Spleen (tissue), 11 donors: ENCODE measurements around the gene ADD1. TPM values are rescaled to one million over a fixed set of nuclear protein-coding genes. Genes with fewer than 3 reads are reported as not detected.
A peak's percentile ranks its signal among the peaks of the same experiment; 100 is the strongest.

Source experiments
- DNase-seq: peaks from one replicate; pipeline ENCODE4 v3.0.0-alpha.2; 2020
- H3K27ac ChIP-seq, 8 donors: fragments of 200-600 bp; sonication (generic) in 7 of 8; 1 replicate in 4 of 8; 2 replicates in 4 of 8; pipeline versions ENCODE4 v1.5.0 to v1.8.0; 2016 to 2021; ENCODE audit warnings: inconsistent platforms in 4 of 8, mild to moderate bottlenecking in 4 of 8, moderate library complexity in 1 of 8
- H3K27me3 ChIP-seq, 7 donors: fragments of 200-600 bp; sonication (generic) in 6 of 7; replicated peaks in 1 of 7; 1 replicate in 4 of 7; 2 replicates in 3 of 7; pipeline versions ENCODE4 v1.5.0 to v1.8.0; 2016 to 2021; ENCODE audit warnings: inconsistent platforms in 3 of 7, mild to moderate bottlenecking in 1 of 7
- H3K36me3 ChIP-seq, 6 donors: fragments of 200-600 bp; sonication (generic) in 5 of 6; 1 replicate in 4 of 6; 2 replicates in 2 of 6; pipeline versions ENCODE4 v1.5.0 to v1.8.0; 2016 to 2021; ENCODE audit warnings: inconsistent platforms in 2 of 6
- H3K4me1 ChIP-seq, 6 donors: fragments of 200-600 bp; sonication (generic) in 5 of 6; 1 replicate in 3 of 6; 2 replicates in 3 of 6; pipeline versions ENCODE4 v1.5.0 to v1.8.0; 2016 to 2021; ENCODE audit warnings: inconsistent platforms in 3 of 6
- H3K4me3 ChIP-seq, 8 donors: fragments of 200-600 bp; sonication (generic) in 7 of 8; 1 replicate in 4 of 8; 2 replicates in 4 of 8; pipeline versions ENCODE4 v1.5.0 to v1.8.0; 2016 to 2021; ENCODE audit warnings: inconsistent platforms in 4 of 8, mild to moderate bottlenecking in 4 of 8, moderate library complexity in 2 of 8
- H3K9me3 ChIP-seq, 8 donors: fragments of 200-600 bp; sonication (generic) in 7 of 8; 1 replicate in 4 of 8; 2 replicates in 4 of 8; pipeline versions ENCODE4 v1.5.0 to v1.8.0; 2016 to 2021; ENCODE audit warnings: inconsistent platforms in 4 of 8
- CTCF ChIP-seq, 11 experiments: fragments of 200-600 bp in 7 of 11; fragments of 450-650 bp in 4 of 11; sonication (generic) in 4 of 11; IDR thresholded peaks in 8 of 11; conservative IDR thresholded peaks in 3 of 11; 1 replicate in 7 of 11; 2 replicates in 4 of 11; pipeline versions ENCODE4 v1.4.0 to v1.8.0; 2016 to 2021; ENCODE audit warnings: antibody characterized with exemption in 11 of 11, inconsistent platforms in 4 of 11, mild to moderate bottlenecking in 1 of 11
- POLR2A ChIP-seq, 3 donors: fragments of 450-650 bp; IDR thresholded peaks; one replicate each; pipeline ENCODE4 v1.5.1; 2017; ENCODE audit warnings: antibody characterized with exemption in 3 of 3, mild to moderate bottlenecking in 1 of 3
- POLR2AphosphoS5 ChIP-seq, 3 donors: sonication (generic); formaldehyde crosslinking; IDR thresholded peaks; one replicate each; pipeline ENCODE4 v1.5.1; 2017; ENCODE audit warnings: antibody characterized with exemption in 3 of 3
- WGBS, 5 donors: extraction: QIAGEN DNeasy Blood & Tissue Kit in 3 of 5; methylation state at CpG; one replicate each; pipeline versions ENCODE4 v1.1.5 to v1.1.7; 2013 to 2018; 5-methylcytosine and 5-hydroxymethylcytosine counted together
- intact Hi-C: fragments of 100-400 bp; cut with DNase I; formaldehyde crosslinking; loops from one replicate; pipeline ENCODE4 v1.15.0; 2023; ENCODE audit warnings: low total_unique reads
- polyA plus RNA-seq, 3 donors: library from polyadenylated mRNA; stranded (reverse); fragments of 200-250 nt; gene quantifications; one replicate each; pipeline ENCODE4 v1.2.1, GENCODE V29; 2013
- total RNA-seq, 7 donors: library from RNA; depleted of rRNA in 3 of 7; stranded (reverse); fragments of >200 nt in 3 of 7; fragmentation: NEBNext Ultra II Directional in 4 of 7; extraction: Animal tissue kit (Norgen Biotek cat#: 25700) in 4 of 7; gene quantifications; one replicate each; pipeline versions ENCODE4 v1.1.0 to v1.2.1, GENCODE V29; 2016 to 2021
- donor health status: healthy with polysubstance abuse.
- donor health status: DM: no; HTN: no; CAD: no; lungs with moderate emphysema.
- donor health status: DM: no; HTN: no; CAD: no.
- donor health status: Bipolar disorder and iron deficiency.
- donor health status: healthy.
- donor health status: DM: no; HTN: no; CAD: no.
- donor health status: DM: yes; HTN: yes; CAD: no.

The ADD1 gene
- total and polyA plus RNA-seq, 10 donors: 175 to 348 (median 265) TPM

DNA sequence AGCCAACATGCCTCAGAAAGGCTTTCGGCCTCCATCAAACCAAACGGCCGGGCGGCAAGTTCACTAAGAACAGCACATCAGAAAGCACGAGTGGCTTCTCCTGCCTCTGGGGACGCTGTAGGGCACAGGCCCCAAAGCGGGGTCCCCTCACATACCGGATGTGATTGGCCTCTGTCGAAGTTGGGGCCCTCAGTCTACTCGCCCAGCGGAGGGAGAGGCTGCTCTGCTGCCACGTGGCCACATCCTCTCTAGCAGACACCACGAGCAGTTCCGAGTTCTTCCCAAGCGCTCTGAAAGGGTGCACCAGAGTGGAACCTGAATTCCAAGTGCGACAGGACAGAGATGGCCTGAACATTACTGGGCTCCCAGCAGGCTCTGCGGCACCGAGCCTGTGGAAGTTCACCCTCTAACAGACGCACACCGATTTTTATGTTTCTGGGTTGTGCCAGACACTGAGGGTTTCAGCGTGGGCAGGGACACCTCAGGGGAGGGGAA lies 98.4 kb downstream of the ADD1 start:
- H3K9me3 ChIP-seq: no peaks in the 10 kb centered on the region
- H3K4me1 ChIP-seq: peaks cover 0 to 20% (median 7%) of the 10 kb centered on the region in 6 donors
- H3K27ac ChIP-seq: peak overlapping the region in 3 of 8 donors; percentile 28 to 66 (median 38)
- 90 to 93% (median 91%) methylated on average over 19 to 21 of the region's 21 CpGs for WGBS, 5 donors
- no peaks in the 10 kb centered on the region for H3K27me3 ChIP-seq
- H3K4me3 ChIP-seq: no peak overlapping the region
- intact Hi-C loops: no loop called here
- TF ChIP-seq POLR2A (IDR thresholded peaks at IDR 0.05): no peak
- TF ChIP-seq CTCF (IDR thresholded peaks at IDR 0.05 in 8 of 11, conservative IDR thresholded peaks at IDR 0.05 in 3 of 11): no peak
- no peak for TF ChIP-seq POLR2AphosphoS5 (IDR thresholded peaks at IDR 0.05)
- peaks cover 6 to 100% (median 96%) of the 10 kb centered on the region in 6 donors for H3K36me3 ChIP-seq
- peak; percentile 75 for DNase-seq

GRCh38 chr4:2942532-2943363 lies 99.1 kb downstream of the ADD1 start:
- intact Hi-C loops: no loop called here
- peak; percentile 77 for DNase-seq

GRCh38 chr4:2943364-2944090 lies 99.9 kb downstream of the ADD1 start:
- H3K4me3 ChIP-seq: no peak overlapping the region
- no peaks in the 10 kb centered on the region for H3K9me3 ChIP-seq
- peaks cover 0 to 6% (median 0%) of the 10 kb centered on the region in 6 donors for H3K4me1 ChIP-seq
- H3K27ac ChIP-seq: peak overlapping the region in 3 of 8 donors; percentile 28 to 66 (median 38)
- H3K27me3 ChIP-seq: no peaks in the 10 kb centered on the region
- no peak for TF ChIP-seq POLR2AphosphoS5 (IDR thresholded peaks at IDR 0.05)
- no peak for TF ChIP-seq CTCF (IDR thresholded peaks at IDR 0.05 in 8 of 11, conservative IDR thresholded peaks at IDR 0.05 in 3 of 11)
- 95 to 96% (median 95%) methylated on average over 19 to 20 of the region's 20 CpGs for whole genome bisulfite sequencing, 5 donors
- DNase-seq: peak; percentile 65
- H3K36me3 ChIP-seq: peaks cover 6 to 100% (median 98%) of the 10 kb centered on the region in 6 donors
- intact Hi-C loops: no loop called here

More at GRCh38 chr4:2942532-2943363, 99.1 kb downstream of the ADD1 start:
- no peaks in the 10 kb centered on the region for H3K9me3 ChIP-seq
- no peaks in the 10 kb centered on the region for H3K27me3 ChIP-seq
- H3K27ac ChIP-seq: peak overlapping the region in 3 of 8 donors; percentile 28 to 66 (median 38)
- TF ChIP-seq POLR2A (IDR thresholded peaks at IDR 0.05) (no peak), POLR2AphosphoS5 (IDR thresholded peaks at IDR 0.05) (peak in 2 of 3 donors; percentile 33 to 68), CTCF (IDR thresholded peaks at IDR 0.05 in 8 of 11, conservative IDR thresholded peaks at IDR 0.05 in 3 of 11) (no peak)
- peaks cover 0 to 13% (median 2%) of the 10 kb centered on the region in 6 donors for H3K4me1 ChIP-seq
- no peak overlapping the region for H3K4me3 ChIP-seq
- 77 to 89% (median 81%) methylated on average over 31 of the region's 31 CpGs for WGBS, 5 donors
- peaks cover 6 to 100% (median 98%) of the 10 kb centered on the region in 6 donors for H3K36me3 ChIP-seq
